ENCODE measurements around the gene GLRX5.

Gene GLRX5

GRCh38 chr14:95534299-95535225, at the start of gene GLRX5:
GLRX5 (plus strand) TSS chr14:95535050; CDS start chr14:95535090, 40 bp downstream.
- peak; percentile 95 to 99 for DNase-seq (ENCODE audit: low read depth in 2 of 2)

GRCh38 chr14:95485222-95485819, 49.5 kb upstream of the GLRX5 start:
- DNase-seq (ENCODE audit: low read depth in 2 of 2), result no peak

- no peak for DNase-seq (ENCODE audit: low read depth in 2 of 2)
These were observed 47.8 kb upstream of the GLRX5 start for GRCh38 chr14:95486875-95487668.

GRCh38 chr14:95487669-95488084, 47.2 kb upstream of the GLRX5 start:
- no peak for DNase-seq (ENCODE audit: low read depth in 2 of 2)

- DNase-seq (ENCODE audit: low read depth in 2 of 2), result no peak
These were observed 46.3 kb upstream of the GLRX5 start for GRCh38 chr14:95488376-95489213.

GRCh38 chr14:95489214-95490137, 45.4 kb upstream of the GLRX5 start:
- DNase-seq (ENCODE audit: low read depth in 2 of 2), result no peak

- no peak for DNase-seq (ENCODE audit: low read depth in 2 of 2)
These were observed 44.7 kb upstream of the GLRX5 start for GRCh38 chr14:95490138-95490509.

- DNase-seq (ENCODE audit: low read depth in 2 of 2), result no peak
These were observed 44.0 kb upstream of the GLRX5 start for GRCh38 chr14:95490727-95491451.

GRCh38 chr14:95491936-95492608, 42.8 kb upstream of the GLRX5 start:
- DNase-seq (ENCODE audit: low read depth in 2 of 2), result no peak

GRCh38 chr14:95493503-95493902, 41.3 kb upstream of the GLRX5 start:
- DNase-seq (ENCODE audit: low read depth in 2 of 2), result no peak

GRCh38 chr14:95493976-95494375, 40.9 kb upstream of the GLRX5 start:
- DNase-seq (ENCODE audit: low read depth in 2 of 2), result no peak

- DNase-seq (ENCODE audit: low read depth in 2 of 2), result no peak
These were observed 40.4 kb upstream of the GLRX5 start for GRCh38 chr14:95494456-95494855.

- no peak for DNase-seq (ENCODE audit: low read depth in 2 of 2)
These were observed 39.8 kb upstream of the GLRX5 start for GRCh38 chr14:95495076-95495475.

GRCh38 chr14:95495538-95496025, 39.3 kb upstream of the GLRX5 start:
- no peak for DNase-seq (ENCODE audit: low read depth in 2 of 2)

- no peak for DNase-seq (ENCODE audit: low read depth in 2 of 2)
These were observed 38.7 kb upstream of the GLRX5 start for GRCh38 chr14:95496111-95496681.

- DNase-seq (ENCODE audit: low read depth in 2 of 2), result no peak
These were observed 38.1 kb upstream of the GLRX5 start for GRCh38 chr14:95496690-95497259.

- DNase-seq (ENCODE audit: low read depth in 2 of 2), result no peak
These were observed 37.3 kb upstream of the GLRX5 start for GRCh38 chr14:95497561-95498011.

All from stimulated activated CD8-positive, alpha-beta memory T cell treated with anti-CD3 and anti-CD28 coated beads, Interleukin-7, amount 100 ng/mL, for 4 hours (primary cell).